HG03025 (cell line): ENCODE data around the gene BABAM2.

ENCODE experiments used
- ATAC-seq: cut with Tn5 transposase; IDR thresholded peaks from one replicate; pipeline ENCODE4 v1.9.1; 2021; ENCODE audit warnings: mild to moderate bottlenecking, moderate library complexity; ENCODE audit not compliant: unreplicated experiment, low FRiP score

BABAM2 gene

GRCh38 chr2:28263690-28264089 lies 373.2 kb downstream of the BABAM2 start:
- ATAC-seq, result no peak

DNA sequence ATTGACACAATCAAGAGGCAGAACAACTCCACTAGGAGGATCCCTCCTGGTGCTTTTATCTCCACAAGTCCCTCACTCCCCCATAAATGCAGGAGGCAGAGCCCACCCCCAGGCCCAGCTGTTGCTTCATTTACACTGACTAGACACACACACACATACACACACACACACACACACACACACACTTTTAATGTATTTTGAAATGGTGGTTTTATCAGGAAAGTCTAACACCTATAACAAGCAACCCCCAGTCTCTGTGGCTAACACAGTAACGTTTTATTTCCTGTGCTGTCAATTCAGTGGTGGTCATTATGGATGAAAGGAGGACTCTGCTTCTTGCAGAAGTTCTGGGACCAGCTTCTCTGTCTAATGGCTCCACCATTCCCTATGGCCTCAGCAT lies 376.8 kb downstream of the BABAM2 start:
- ATAC-seq, result no peak

DNA sequence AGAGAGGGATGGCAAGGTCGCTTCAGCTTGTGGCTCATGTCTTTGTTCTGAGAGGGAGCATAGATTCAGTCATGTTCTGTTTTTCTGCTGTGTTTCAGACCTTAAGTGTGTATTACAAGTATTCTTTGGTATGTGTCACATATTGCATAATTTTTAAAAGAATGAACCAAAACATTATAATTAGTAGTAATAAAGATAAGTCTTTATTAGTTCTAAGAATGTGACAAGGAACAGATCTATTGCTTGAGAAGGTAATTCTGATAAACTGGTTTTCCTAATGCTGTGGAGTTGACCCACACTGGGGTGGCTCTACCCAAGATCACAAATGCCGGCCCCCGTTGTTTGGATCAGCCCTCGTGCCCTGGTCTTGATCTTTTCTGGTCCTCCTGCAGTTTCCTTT lies 377.9 kb downstream of the BABAM2 start:
- no peak for ATAC-seq

DNA sequence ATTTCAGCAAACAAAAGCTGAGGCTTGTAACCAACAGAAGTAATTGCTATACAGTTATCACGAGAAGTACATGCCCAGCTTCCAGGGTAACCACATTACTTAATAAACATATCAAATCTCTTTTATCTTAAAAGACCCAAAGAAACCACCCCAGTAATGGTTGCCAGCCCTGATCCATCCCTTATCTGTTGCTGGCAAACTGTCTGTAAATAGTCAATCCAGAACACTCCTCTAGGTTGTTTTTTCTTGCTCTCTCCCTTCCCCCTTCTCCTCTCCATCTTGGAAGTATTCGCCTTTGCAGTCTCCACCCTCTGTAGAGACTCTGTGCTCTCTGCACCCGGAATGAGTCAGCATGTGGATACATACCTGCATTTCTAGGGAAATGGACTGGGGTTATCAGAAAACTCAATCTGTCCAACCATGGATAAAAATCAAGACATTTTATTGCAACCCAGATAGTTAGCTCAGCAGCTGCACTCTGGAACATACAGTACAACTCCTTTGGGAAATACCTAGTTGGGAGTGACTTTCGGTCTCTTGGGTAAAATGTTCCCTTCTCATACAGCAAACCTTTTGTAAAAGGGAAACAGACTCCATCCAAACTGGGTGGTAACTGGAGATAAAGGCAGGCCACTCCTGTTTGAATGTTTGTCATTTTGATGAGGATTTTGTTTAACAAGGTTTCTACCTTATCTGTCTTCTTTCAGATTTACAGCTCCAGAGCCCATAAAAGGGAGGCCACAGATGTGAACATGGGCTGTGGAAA lies 378.7 kb downstream of the BABAM2 start:
- ATAC-seq, result no peak

DNA sequence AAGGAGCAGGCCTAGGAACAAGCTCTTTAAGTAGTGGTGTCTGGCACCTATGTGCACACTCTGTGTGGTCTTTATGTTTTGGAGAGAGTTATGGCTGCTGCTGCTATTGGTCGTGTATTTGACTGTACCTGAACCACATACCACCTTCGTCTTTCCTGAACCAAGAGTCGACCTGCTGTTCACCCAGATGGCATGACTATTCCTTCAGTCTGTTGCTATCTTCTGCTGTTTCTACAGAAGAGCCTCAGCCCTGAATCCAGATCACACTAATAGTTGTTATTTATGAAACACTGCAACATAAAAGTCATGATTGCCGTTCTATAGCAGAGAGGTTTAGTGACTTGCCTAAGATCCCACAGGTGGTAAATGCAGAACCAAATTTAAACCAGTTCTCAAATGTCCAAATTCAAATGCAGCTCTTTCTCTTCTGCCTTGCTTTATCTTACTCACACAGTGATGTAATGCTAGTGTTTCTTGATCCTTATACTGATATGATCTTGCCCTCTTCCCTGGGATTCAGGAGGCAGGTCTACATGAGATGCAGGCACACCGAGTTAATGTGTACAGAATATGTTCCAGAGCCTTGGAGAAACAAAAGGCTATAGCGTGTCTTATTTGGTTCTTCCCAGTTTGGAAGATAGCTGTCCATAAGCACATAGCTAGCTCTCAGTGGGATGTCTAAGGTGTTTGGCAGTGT lies 380.1 kb downstream of the BABAM2 start:
- no peak for ATAC-seq

GRCh38 chr2:28271231-28271918 lies 380.8 kb downstream of the BABAM2 start:
- no peak for ATAC-seq

DNA sequence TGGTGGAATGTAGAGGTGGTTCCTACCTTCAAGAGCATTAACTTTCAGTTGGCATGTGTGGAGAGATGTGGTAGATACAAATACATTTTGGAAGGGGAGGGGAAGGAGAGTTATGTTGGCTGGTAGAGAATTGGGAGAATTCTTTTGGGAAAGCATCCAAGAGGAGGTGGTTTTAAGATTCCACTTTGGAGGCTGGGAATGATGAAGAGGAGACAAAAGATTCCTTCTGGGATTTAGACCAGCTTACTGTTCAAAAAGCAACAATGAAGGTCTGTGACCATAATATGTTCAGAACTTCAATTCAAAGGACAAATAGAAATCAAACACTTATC lies 381.4 kb downstream of the BABAM2 start:
- no peak for ATAC-seq

- ATAC-seq, result no peak
Measured at GRCh38 chr2:28273751-28274150, 383.2 kb downstream of the BABAM2 start.

- ATAC-seq, result no peak
Measured at GRCh38 chr2:28274911-28275685, 384.6 kb downstream of the BABAM2 start.

GRCh38 chr2:28276076-28276618 lies 385.6 kb downstream of the BABAM2 start:
- no peak for ATAC-seq

- no peak for ATAC-seq
Measured at GRCh38 chr2:28276807-28277206, 386.3 kb downstream of the BABAM2 start.

DNA sequence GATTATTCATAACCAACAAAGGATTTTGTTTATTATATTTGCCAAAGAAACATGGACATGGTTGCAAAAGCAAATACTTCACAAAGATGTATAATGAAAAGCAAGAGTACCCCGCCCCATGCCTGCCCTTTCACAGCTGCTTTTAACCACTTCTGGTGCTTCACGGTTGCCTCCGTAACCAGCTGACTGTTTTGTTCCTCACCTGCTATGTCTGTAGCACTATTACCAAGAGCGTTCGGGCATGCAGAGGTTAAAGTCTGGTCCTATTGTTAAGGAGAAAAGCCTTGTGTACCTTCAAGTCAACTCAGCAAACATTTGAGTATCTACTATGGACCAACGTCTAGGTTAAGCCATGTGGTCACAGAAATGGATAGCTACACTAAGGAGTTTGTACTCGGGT lies 386.9 kb downstream of the BABAM2 start:
- no peak for ATAC-seq

GRCh38 chr2:28279371-28279770 lies 388.8 kb downstream of the BABAM2 start:
- no peak for ATAC-seq

- ATAC-seq, result no peak
Measured at GRCh38 chr2:28280619-28281018, 390.1 kb downstream of the BABAM2 start.

DNA sequence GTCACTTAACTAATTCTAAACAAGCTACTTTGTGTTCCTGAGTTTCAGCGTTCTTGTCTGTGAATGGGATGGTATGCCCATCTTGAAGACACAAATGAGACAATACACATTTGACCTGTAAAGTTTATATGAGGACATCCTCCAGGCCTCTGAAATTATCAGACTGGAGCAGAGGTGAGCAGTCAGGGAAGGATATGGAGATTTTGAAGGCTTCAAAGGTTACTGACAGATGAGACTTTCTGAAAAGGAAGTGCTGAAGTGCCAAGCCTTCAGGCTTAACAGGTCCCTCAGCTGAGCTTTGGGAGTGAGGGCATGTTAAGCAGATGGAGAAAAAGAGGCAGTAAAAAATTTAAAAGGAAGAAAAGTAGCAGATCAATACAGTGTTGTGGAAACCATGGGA lies 391.2 kb downstream of the BABAM2 start:
- no peak for ATAC-seq

DNA sequence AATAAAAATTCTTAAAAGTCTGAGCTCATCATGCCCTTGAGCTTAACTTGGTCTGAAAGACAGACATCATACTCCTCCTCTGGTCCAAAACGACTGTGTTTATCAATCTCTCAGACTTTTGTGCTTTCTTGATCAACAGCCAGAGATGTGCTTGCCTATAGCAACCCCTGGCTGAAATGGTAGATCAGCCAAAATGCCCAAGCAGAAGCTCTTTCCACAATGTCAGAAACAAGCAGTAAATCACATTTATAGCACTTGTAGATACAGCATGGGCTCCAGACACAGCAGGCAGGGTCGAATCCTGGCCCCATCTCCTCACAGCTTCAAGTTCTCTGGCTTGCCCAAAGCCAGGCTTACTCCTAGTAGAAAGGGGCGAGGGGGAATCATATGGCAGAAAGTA lies 391.7 kb downstream of the BABAM2 start:
- ATAC-seq, result no peak

DNA sequence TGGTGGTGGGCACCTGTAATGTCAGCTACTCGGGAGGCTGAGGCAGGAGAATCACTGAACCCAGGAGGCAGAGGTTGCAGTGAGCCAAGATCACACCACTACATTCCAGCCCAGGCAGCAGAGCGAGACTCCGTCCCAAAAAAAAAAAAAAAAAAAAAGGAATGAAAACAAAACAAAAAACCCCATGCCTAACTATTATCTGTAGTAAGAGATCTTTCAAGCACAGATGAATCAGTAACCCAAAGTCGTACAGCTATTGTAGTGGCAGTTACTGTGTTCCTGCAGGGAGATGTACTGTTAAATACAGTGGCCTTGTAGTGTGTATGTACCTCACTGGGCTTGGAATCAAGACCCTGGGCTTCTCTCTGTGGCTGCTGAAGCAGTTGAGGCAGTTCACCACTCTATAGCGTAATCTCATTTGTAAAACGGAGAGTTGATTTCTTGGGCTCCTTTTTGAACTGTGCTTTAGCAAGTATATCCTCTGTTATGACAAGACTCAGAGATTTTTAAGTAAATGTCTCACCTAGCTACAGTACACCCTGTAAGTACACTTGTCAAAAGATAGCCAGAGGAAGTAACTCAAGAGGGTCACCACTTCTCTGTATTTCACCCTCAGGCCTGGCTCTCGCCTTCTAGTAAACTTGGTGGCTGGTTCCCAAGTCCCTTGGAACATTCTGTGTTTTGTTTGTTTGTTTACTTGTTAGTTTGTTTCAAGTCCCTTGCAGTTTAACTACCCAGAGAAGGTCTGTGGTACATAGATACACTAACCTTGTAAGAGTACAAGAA lies 392.5 kb downstream of the BABAM2 start:
- ATAC-seq, result no peak

DNA sequence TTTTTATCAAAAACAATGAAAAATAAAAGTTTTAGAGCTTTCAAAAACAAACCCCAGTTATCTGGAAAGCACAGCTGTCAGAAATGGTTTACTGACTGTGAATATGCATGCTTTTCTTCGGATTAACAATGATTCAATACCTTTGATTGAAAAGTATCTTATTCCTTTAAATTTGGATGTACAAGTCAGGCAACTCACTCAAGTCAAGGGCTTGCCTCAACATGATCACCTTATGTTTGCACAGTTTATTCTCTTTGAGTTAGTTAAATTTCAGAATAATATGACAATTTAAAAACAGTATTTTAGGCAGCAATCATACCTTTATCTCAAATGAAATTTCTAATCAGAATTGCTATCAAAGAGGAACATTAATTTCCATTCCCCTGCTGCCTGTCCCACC lies 393.3 kb downstream of the BABAM2 start:
- ATAC-seq, result no peak

DNA sequence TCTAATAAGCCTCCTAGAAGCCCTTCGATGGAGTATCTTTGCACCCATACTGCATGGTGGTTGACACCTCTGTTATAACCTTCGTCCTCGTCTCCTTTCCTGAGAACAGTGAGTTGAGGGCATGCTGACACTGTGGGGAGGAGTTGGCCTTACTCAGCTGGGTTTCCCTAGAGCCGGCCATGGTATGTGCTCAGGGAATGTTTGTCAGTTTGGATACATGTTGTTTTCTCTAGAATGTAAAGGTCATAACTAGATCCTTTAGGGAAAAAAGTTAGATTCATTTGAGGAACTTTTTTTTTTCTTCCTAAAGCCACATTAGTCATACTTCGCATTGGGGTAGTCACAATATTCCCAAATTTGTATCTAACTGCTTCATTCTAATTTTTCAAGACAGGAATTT lies 396.1 kb downstream of the BABAM2 start:
- ATAC-seq, result no peak
